IPS-20b (cell line): ENCODE measurements around the gene PMVK.
A peak's percentile ranks its signal among the peaks of the same experiment; 100 is the strongest.
"Not testable (repeated sequence)": the region's sequence is repeated elsewhere in the genome, so short reads cannot be mapped to it uniquely, and the experiment has no call there.

Source experiments
- H3K27ac ChIP-seq: one replicate; pipeline ENCODE4 v1.5.1; 2013; ENCODE audit warnings: low read length
- H3K27me3 ChIP-seq: 2 replicates; pipeline ENCODE4 v1.6.1; 2013; ENCODE audit warnings: mild to moderate bottlenecking, low read length, inconsistent platforms; ENCODE audit not compliant: insufficient read depth
- H3K36me3 ChIP-seq: 2 replicates; pipeline ENCODE4 v1.6.1; 2013; ENCODE audit warnings: low read depth, mild to moderate bottlenecking, inconsistent platforms, low read length, moderate library complexity; ENCODE audit not compliant: insufficient read depth
- H3K4me1 ChIP-seq: 2 replicates; pipeline ENCODE4 v1.6.1; 2013; ENCODE audit warnings: mild to moderate bottlenecking, control low read depth, inconsistent platforms, low read length, moderate library complexity; ENCODE audit not compliant: insufficient read depth
- H3K4me3 ChIP-seq: 2 replicates; pipeline ENCODE4 v1.5.1; 2013; ENCODE audit warnings: mild to moderate bottlenecking, low read length, inconsistent platforms
- H3K9ac ChIP-seq: 2 replicates; pipeline ENCODE4 v1.6.1; 2013; ENCODE audit warnings: low read depth, mild to moderate bottlenecking, inconsistent platforms, low read length, moderate library complexity
- H3K9me3 ChIP-seq: 2 replicates; pipeline ENCODE4 v1.6.1; 2013; ENCODE audit warnings: mild to moderate bottlenecking, low read depth, low read length, inconsistent platforms; ENCODE audit not compliant: insufficient read depth

The PMVK gene

DNA sequence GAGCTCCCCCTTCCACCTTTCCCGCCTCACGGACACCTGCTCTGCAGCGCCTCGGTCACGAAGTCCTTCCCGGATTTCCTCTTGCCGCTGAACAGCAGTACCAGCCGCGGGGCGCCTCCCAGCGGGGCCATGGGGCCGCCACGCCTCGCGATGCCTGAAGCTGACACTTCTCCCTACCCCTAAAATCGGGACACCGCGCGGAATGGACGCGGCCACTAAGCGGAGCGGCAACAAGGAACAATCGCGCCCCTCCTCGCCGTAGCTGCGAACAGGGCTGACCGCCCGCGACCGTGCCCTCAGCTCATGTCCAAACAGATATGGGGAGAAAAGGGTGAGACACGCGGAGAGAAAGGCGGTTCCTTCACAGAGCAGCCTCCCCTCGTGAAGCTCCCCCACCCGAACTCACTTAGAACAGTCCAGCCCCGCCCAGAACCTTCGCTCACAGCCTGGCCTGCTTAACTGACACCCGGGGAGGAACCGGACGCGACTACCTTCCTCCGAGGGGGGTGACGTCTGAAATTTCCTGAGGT, at the start of gene PMVK:
Gene PMVK, minus strand, starts transcription at position 165 of the 530 bp plus-strand sequence. Its CDS starts 34 bp downstream, at position 131.
- Histone ChIP-seq H3K9ac (peak within 1 kb of the TSS; percentile 97), H3K4me1 (peaks cover 10% of the 10 kb centered on the region; the same call in 1 of the 2 replicates), H3K4me3 (peak within 1 kb of the TSS; percentile 73), H3K27ac (peak within 1 kb of the TSS; percentile 93), H3K27me3 (peaks cover 5% of the 10 kb centered on the region; the same call in 1 of the 2 replicates), H3K36me3 (no peaks in the 10 kb centered on the region), H3K9me3 (no peaks in the 10 kb centered on the region)

DNA sequence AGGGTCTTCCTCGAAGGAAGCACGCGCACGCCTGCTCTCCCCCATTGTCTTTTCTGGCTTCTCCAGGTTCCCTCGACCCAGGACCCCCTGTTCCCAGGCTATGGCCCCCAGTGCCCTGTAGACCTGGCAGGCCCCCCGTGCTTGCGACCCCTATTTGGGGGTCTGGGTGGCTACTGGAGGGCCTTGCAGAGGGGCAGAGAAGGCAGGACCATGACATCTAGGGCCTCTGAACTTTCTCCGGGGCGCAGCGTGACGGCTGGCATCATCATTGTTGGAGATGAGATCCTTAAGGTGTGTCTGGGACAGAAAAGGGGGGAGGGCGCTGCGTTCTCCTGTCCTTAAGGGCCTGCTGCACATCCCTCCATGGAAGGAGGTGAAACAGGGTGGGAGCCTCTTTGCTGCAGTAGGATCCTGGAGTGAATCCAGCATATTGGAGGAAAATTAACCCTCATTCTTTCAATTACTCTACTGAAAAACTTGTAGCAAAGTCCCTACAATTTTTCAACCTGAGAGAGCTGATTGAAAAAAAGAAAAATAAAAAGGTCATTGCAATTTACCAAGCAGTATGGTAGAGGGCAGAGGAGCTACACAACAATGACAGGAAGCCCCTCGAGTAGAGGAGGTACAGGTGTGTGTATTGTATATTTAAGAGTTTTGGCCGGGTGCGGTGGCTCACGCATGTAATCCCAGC, 47.4 kb upstream of the PMVK start:
- H3K4me3 ChIP-seq: peak overlapping the region; percentile 91
- H3K27ac ChIP-seq: peak overlapping the region; percentile 62
- peaks cover 6% of the 10 kb centered on the region; the same call in 1 of the 2 replicates for H3K4me1 ChIP-seq
- H3K9ac ChIP-seq: peak overlapping the region; percentile 96
- peaks cover 54% of the 10 kb centered on the region for H3K36me3 ChIP-seq
- H3K9me3 ChIP-seq: no peaks in the 10 kb centered on the region
- H3K27me3 ChIP-seq: no peaks in the 10 kb centered on the region

DNA sequence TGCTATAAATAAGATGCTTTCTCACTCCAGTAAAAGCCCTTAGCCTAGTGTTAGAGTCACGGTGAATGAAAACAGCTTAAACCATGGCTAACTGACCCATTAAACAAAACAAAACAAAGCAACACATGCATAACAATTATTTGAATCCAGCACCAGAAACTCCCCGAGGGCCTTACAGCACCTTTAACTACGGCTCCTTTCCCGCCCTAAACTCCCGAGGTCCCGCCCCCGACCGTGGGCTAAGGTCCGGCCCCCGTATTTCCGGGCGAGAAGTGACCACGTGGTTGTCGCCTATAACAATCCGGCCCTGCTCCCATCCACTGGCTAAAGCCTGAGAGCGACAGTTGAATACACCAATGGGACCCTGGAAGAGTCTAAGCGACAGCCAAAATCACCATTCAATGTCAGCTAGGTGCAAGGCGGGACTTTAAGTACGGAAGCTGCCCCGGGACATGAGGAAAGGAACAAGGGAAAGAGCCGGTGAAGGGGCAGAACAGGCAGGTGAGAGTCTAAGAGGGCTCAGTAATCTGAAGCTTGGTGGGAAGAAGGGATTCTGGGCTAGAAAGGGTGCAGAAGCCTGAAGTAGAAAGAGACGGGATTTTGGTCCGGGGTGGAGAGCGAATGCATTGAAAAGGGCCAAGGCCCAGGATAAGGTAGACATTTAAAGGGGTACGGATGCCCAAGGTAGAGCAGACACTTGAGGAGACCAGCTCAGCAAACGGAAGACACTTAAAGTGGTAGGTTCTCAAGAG, 46.6 kb upstream of the PMVK start, which contains the start of gene FLAD1:
Gene FLAD1, plus strand, starts transcription at position 448 of the 752 bp plus-strand sequence. CDS start 351 bp downstream, outside the sequence.
- H3K36me3 ChIP-seq: peaks cover 53% of the 10 kb centered on the region

DNA sequence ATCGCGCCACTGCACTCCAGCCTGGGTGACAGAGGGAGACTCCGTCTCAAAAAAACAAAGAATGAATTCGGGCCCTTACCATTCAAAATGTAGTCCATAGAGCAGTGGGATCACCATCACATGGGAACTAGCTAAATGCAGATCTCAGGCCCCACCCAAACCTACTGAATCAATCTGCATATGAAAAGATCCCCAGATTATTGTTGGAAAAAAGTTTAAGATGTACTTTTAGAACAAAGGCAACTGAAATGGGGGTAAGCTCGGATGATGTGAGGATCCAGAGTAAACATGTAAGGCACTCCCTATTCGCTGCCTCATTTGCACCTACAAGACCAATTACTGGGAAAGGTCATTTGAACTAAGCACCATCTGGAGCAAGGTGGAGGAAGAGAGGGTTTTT, 45.8 kb upstream of the PMVK start:
- Histone ChIP-seq H3K4me1 (peaks cover 6% of the 10 kb centered on the region; the same call in 1 of the 2 replicates), H3K27ac (peak overlapping the region; percentile 80), H3K27me3 (no peaks in the 10 kb centered on the region), H3K4me3 (peak overlapping the region; percentile 91), H3K9me3 (no peaks in the 10 kb centered on the region), H3K9ac (peak overlapping the region; percentile 96), H3K36me3 (peaks cover 53% of the 10 kb centered on the region)

More for the DNA sequence above, 46.6 kb upstream of the PMVK start, which contains the start of gene FLAD1:
- Histone ChIP-seq H3K4me1 (peaks cover 6% of the 10 kb centered on the region; the same call in 1 of the 2 replicates), H3K27me3 (no peaks in the 10 kb centered on the region), H3K9me3 (no peaks in the 10 kb centered on the region), H3K9ac (peak within 1 kb of the TSS; percentile 96), H3K27ac (peak within 1 kb of the TSS; percentile 80), H3K4me3 (peak within 1 kb of the TSS; percentile 91)

DNA sequence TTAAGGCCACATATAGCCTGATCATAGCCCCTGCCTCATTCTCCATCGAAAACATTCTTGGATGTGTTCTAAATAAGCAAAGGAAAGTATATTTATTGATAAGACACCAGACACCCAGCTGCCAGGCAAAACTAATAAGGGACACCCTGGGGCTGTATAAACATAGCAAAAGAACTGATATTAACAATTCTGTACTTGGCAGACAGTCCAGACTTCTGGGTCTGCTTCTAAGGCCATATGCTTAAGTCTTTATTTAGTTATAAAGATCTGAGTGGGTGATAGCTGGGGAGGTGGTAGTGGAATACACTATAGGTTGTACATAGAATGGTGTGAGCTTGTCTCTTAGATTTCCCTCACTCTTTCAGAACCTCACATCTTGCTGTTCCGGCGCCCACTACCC, 41.8 kb upstream of the PMVK start:
- Histone ChIP-seq H3K4me1 (peaks cover 11% of the 10 kb centered on the region; the same call in 1 of the 2 replicates), H3K4me3 (no peak overlapping the region), H3K27me3 (no peaks in the 10 kb centered on the region), H3K36me3 (peaks cover 34% of the 10 kb centered on the region), H3K9me3 (no peaks in the 10 kb centered on the region), H3K9ac (no peak overlapping the region), H3K27ac (no peak overlapping the region)

DNA sequence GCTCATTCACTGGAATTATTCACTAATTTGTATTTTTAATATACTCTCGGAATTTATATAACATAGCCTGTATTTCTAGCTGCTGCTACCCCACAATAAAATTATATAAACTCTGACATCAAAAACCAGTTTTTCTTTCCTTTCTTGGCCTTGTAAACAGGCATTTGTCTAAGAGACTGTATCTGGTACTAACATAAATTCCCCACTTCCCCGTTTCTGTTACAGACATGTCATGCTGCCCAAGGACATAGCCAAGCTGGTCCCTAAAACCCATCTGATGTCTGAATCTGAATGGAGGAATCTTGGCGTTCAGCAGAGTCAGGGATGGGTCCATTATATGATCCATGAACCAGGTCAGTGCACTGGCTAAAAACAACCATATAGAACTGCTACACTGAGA, 41.2 kb upstream of the PMVK start:
- peaks cover 15% of the 10 kb centered on the region; the same call in 1 of the 2 replicates for H3K4me1 ChIP-seq
- not testable (repeated sequence) for H3K9ac ChIP-seq, H3K4me3 ChIP-seq, H3K27me3 ChIP-seq, H3K27ac ChIP-seq, H3K9me3 ChIP-seq
- peaks cover 34% of the 10 kb centered on the region for H3K36me3 ChIP-seq

DNA sequence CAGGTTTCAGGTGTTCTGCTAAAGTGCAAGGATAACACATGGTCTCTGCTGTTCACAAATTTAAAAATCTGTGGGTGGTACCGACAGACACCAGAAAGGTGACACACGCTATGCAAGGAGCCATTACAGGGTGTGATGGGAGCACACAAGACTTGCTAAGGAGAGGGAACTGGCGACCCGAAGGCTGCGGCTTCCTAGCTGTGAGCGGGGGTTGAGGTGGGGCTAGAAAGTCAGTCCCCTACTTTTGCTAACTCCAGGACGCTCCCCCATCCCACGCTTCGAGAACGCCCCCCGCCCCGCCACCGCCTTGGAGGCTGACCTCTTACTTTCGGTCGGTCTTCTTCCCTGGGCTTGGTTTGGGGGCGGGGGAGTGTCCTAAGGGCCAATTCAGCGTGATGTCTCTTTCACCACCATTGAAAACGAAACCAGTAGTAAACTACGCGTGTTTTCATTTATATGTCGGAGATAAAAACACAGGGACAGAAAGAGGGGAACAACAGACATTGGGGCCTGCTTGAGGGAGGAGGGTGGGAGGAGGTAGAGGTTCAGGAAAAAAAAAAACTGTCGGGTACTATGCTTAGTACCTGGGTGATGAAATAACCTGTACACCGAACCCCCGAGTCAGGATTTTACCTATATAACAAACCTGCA, 39.0 kb upstream of the PMVK start:
- peak overlapping the region; percentile 32 for H3K27ac ChIP-seq
- H3K9me3 ChIP-seq: no peaks in the 10 kb centered on the region
- H3K4me3 ChIP-seq: peak overlapping the region; percentile 93
- H3K9ac ChIP-seq: peak overlapping the region; percentile 93
- no peaks in the 10 kb centered on the region for H3K27me3 ChIP-seq
- peaks cover 29% of the 10 kb centered on the region for H3K36me3 ChIP-seq
- H3K4me1 ChIP-seq: peaks cover 21% of the 10 kb centered on the region

DNA sequence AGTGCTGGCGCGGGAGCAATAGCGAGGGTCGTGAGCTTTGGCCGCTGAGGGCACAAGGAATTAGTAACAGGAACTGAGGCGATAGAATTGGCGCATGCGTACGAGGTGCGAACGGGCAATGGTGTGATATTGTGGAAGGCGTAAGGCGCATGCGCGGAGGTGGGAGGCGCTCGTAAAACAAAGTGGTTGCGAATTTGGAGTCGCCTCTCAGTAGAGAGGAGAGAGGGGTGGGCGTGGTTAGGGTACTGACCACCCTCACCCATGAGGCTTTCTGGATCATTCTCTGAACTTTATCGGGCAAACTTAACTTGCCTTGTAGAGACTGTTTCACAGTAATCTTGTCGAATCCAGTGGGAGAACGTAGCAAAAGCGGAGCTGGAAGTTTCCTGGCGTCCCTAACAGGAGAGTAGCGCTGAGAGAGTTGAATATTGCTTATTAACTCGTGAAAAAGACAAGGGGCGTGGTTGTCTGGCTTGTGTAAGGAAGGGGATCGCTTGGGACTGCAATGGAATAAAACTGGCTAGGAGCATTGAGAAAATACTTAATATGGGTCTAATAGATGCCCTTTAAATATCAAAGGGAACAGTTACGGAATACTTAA, 38.4 kb upstream of the PMVK start:
- Histone ChIP-seq H3K27ac (peak overlapping the region; percentile 32), H3K36me3 (peaks cover 26% of the 10 kb centered on the region), H3K4me1 (peaks cover 21% of the 10 kb centered on the region), H3K4me3 (peak overlapping the region; percentile 93), H3K27me3 (no peaks in the 10 kb centered on the region), H3K9ac (peak overlapping the region; percentile 93), H3K9me3 (no peaks in the 10 kb centered on the region)

DNA sequence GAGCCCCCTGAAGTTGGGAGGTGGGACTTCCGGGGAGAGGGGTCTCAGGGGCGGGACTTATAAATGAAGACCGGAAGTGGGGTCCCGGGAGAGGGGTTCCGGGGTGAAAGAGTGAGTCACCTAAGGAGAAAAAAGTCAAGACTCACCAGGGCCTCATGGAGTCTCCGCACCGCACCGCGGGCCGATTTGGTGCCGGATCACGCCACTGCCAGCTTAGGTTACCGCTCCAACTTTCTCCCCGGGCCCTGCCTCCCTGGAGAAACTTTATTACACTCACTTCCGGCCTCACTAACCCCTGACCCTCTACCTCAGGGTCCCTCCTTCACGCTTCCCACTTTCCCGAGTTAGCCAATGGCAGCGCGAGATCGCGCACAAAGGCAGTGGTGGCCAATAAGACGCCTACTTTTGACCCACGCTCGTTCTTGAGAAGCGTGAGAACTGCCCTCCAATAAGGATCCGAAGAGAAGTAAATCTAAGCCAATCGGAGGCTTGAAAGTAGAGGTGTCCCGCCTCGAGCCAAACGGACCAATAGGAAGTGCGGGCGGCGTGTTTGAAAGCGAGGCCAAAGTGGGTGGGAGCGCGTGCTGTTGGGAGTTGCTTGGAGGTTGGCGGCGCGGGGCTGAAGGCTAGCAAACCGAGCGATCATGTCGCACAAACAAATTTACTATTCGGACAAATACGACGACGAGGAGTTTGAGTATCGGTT, 37.7 kb upstream of the PMVK start, which contains the start of gene CKS1B:
Gene CKS1B, plus strand, starts transcription at position 580 of the 706 bp plus-strand sequence. Its CDS starts 65 bp downstream, at position 645.
- H3K36me3 ChIP-seq: peaks cover 19% of the 10 kb centered on the region
- H3K4me1 ChIP-seq: peaks cover 22% of the 10 kb centered on the region
- no peaks in the 10 kb centered on the region for H3K27me3 ChIP-seq
- H3K4me3 ChIP-seq: peak within 1 kb of the TSS; percentile 93
- H3K27ac ChIP-seq: peak within 1 kb of the TSS; percentile 98
- peak within 1 kb of the TSS; percentile 93 for H3K9ac ChIP-seq
- no peaks in the 10 kb centered on the region for H3K9me3 ChIP-seq

DNA sequence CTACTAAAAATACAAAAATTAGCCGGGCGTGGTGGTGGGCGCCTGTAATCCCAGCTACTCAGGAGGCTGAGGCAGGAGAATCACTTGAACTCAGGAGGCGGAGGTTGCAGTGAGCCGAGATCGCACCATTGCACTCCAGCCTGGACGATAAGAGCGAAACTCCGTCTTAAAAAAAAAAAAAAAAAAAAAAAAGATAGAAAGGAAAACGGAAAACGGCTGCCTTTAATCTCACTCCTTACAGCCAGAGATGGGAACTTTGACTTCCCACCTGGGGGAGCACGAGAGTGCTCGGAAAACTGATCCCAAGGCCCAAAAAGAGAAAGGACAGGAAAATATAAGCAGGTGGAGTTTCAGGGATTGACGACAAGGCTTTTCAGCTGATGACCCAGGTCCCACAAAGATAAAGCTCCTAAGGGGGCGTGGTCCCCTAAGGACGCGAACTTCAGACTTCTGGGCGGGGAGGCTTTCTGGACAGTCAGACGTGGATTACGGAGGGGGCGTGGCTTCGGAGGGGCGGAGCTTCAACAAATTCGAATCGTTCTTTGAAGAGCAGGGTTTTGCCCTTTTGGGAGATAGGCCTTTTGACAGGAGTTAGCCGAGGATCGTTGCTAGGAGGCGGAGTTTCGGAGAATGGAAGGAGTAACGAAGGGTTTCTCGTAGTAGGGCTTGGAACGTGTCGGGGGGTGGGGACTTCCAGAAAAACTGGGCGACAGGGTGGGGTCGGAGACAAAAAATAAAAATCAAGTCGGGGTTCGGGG, 37.0 kb upstream of the PMVK start:
- Histone ChIP-seq H3K4me1 (peaks cover 26% of the 10 kb centered on the region), H3K27me3 (no peaks in the 10 kb centered on the region), H3K27ac (peak overlapping the region; percentile 98), H3K4me3 (peak overlapping the region; percentile 93), H3K9ac (peak overlapping the region; percentile 93), H3K9me3 (no peaks in the 10 kb centered on the region), H3K36me3 (peaks cover 15% of the 10 kb centered on the region)
